IMR-90 (cell line): ENCODE results near the gene DNAJB8. TPM values are rescaled to one million over a fixed set of nuclear protein-coding genes. Genes with fewer than 3 reads are reported as not detected.

Experiments
- ATAC-seq: fragments of 200-7000 bp; cut with Tn5 transposase; 2 replicates; pipeline ENCODE4 v1.9.1; 2020; ENCODE audit warnings: low read depth, mild to moderate bottlenecking, moderate library complexity
- BruUV-seq: library from RNA; stranded (reverse); fragments of 400-500 nt; replicated peaks from 2 replicates; lab custom pipeline; 2021; lab: Mats Ljungman, UMichigan
- CTCF ChIA-PET: fragments of 300-600 bp; formaldehyde crosslinking; extraction: SDS; loops from one replicate; lab custom pipeline; 2021; ENCODE audit warnings: antibody characterized with exemption; lab: Yijun Ruan, JAX
- POLR2A ChIA-PET: fragments of 300-600 bp; sonication (Branson Sonifier 250); formaldehyde crosslinking; loops from one replicate; lab custom pipeline; 2022; ENCODE audit warnings: antibody characterized with exemption; ENCODE audit not compliant: unreplicated experiment; lab: Charles Lee
- DNase-seq: peaks from one replicate; pipeline ENCODE4 v3.0.0; 2013
- H2AFZ ChIP-seq: replicated peaks from 2 replicates; pipeline ENCODE3; 2013; ENCODE audit warnings: low read length, mild to moderate bottlenecking; ENCODE audit not compliant: poor library complexity
- H2AK5ac ChIP-seq: 2 replicates; pipeline ENCODE4 v1.6.1; 2013; ENCODE audit warnings: low read depth, low read length, inconsistent platforms
- H2AK9ac ChIP-seq: replicated peaks from 2 replicates; pipeline ENCODE3; 2013; ENCODE audit warnings: mild to moderate bottlenecking, low read depth, low read length, moderate library complexity; ENCODE audit not compliant: poor library complexity
- H2BK120ac ChIP-seq: 2 replicates; pipeline ENCODE4 v1.6.1; 2013; ENCODE audit warnings: low read depth, low read length, inconsistent platforms
- H2BK15ac ChIP-seq: 3 replicates; pipeline ENCODE4 v1.6.1; 2013; ENCODE audit warnings: low read depth, low read length, inconsistent platforms
- H2BK20ac ChIP-seq: 2 replicates; pipeline ENCODE4 v1.6.1; 2013; ENCODE audit warnings: low read depth, mild to moderate bottlenecking, inconsistent platforms, low read length, moderate library complexity
- H2BK5ac ChIP-seq: 2 replicates; pipeline ENCODE4 v1.6.1; 2013; ENCODE audit warnings: mild to moderate bottlenecking, low read depth, low read length, inconsistent platforms; ENCODE audit not compliant: poor library complexity, severe bottlenecking
- H3K14ac ChIP-seq: replicated peaks from 2 replicates; pipeline ENCODE4 v1.6.1; 2013; ENCODE audit warnings: low read depth, low read length, inconsistent platforms
- H3K18ac ChIP-seq: 2 replicates; pipeline ENCODE4 v1.6.1; 2013; ENCODE audit warnings: low read depth, low read length, control low read depth
- H3K23ac ChIP-seq: 2 replicates; pipeline ENCODE4 v1.6.1; 2013; ENCODE audit warnings: low read depth, low read length, inconsistent platforms
- H3K27ac ChIP-seq: 2 replicates; pipeline ENCODE4 v1.5.1; 2013; ENCODE audit warnings: mild to moderate bottlenecking, control low read depth, low read length; ENCODE audit not compliant: insufficient read depth
- H3K27me3 ChIP-seq: 2 replicates; pipeline ENCODE4 v1.6.1; 2013; ENCODE audit warnings: low read length; ENCODE audit not compliant: control insufficient read depth, insufficient read depth
- H3K36me3 ChIP-seq: 2 replicates; pipeline ENCODE4 v1.6.1; 2013; ENCODE audit warnings: low read length, mixed read lengths; ENCODE audit not compliant: control insufficient read depth, insufficient read depth
- H3K4ac ChIP-seq: 2 replicates; pipeline ENCODE4 v1.6.1; 2013; ENCODE audit warnings: low read depth, low read length, inconsistent platforms
- H3K4me1 ChIP-seq: 2 replicates; pipeline ENCODE4 v1.6.1; 2013; ENCODE audit warnings: low read length, mixed read lengths; ENCODE audit not compliant: control insufficient read depth, insufficient read depth
- H3K4me2 ChIP-seq: 2 replicates; pipeline ENCODE4 v1.6.1; 2013; ENCODE audit warnings: low read depth, mild to moderate bottlenecking, control low read depth, low read length, moderate library complexity
- H3K4me3 ChIP-seq: 2 replicates; pipeline ENCODE4 v1.5.1; 2013; ENCODE audit warnings: low read depth, mild to moderate bottlenecking, control low read depth, low read length, moderate library complexity; ENCODE audit not compliant: insufficient read depth
- H3K56ac ChIP-seq: 2 replicates; pipeline ENCODE4 v1.6.1; 2013; ENCODE audit warnings: low read length, inconsistent platforms; ENCODE audit not compliant: insufficient read depth; ENCODE audit errors: extremely low read depth
- H3K79me1 ChIP-seq, 2 experiments: 2 replicates each; pipeline ENCODE4 v1.6.1; 2013; ENCODE audit warnings: low read length in 2 of 2, inconsistent platforms in 1 of 2, low read depth in 1 of 2
- H3K9ac ChIP-seq: 2 replicates; pipeline ENCODE4 v1.6.1; 2013; ENCODE audit warnings: low read depth, low read length, control low read depth
- H3K9me1 ChIP-seq: 2 replicates; pipeline ENCODE4 v1.6.1; 2013; ENCODE audit warnings: low read length, inconsistent platforms; ENCODE audit not compliant: insufficient read depth
- H3K9me3 ChIP-seq: 2 replicates; pipeline ENCODE4 v1.6.1; 2013; ENCODE audit warnings: low read length; ENCODE audit not compliant: control insufficient read depth, insufficient read depth
- H4K20me1 ChIP-seq: 2 replicates; pipeline ENCODE4 v1.6.1; 2013; ENCODE audit warnings: low read length, inconsistent platforms; ENCODE audit not compliant: insufficient read depth
- H4K5ac ChIP-seq: 2 replicates; pipeline ENCODE4 v1.6.1; 2013; ENCODE audit warnings: mild to moderate bottlenecking, low read depth, low read length, control low read depth
- H4K8ac ChIP-seq, 2 experiments: 2 replicates each; pipeline ENCODE4 v1.6.1; 2013; ENCODE audit warnings: low read depth in 2 of 2, low read length in 2 of 2, control low read depth in 1 of 2, inconsistent platforms in 1 of 2
- H4K91ac ChIP-seq: 2 replicates; pipeline ENCODE4 v1.6.1; 2013; ENCODE audit warnings: low read depth, low read length, inconsistent platforms; ENCODE audit not compliant: insufficient read depth
- BHLHE40 ChIP-seq: fragments of 150-350 bp; IDR thresholded peaks from 2 replicates; pipeline ENCODE4 v1.6.1; 2016; ENCODE audit warnings: mild to moderate bottlenecking, low read depth, low read length
- CHD1 ChIP-seq: IDR thresholded peaks from 2 replicates; pipeline ENCODE4 v1.6.1; 2012; ENCODE audit warnings: low read depth, low read length, improper control_type of control experiment
- MAFK ChIP-seq: IDR thresholded peaks from 2 replicates; pipeline ENCODE4 v1.6.1; 2012; ENCODE audit warnings: low read depth, low read length, improper control_type of control experiment
- MAZ ChIP-seq: IDR thresholded peaks from 2 replicates; pipeline ENCODE4 v1.6.1; 2012; ENCODE audit warnings: low read depth, mild to moderate bottlenecking, low read length, improper control_type of control experiment, moderate library complexity, borderline replicate concordance
- MXI1 ChIP-seq: IDR thresholded peaks from 2 replicates; pipeline ENCODE4 v1.6.1; 2012; ENCODE audit warnings: low read depth, mild to moderate bottlenecking, low read length, moderate library complexity, borderline replicate concordance
- WGBS, 2 experiments: methylation state at CpG; one replicate each; pipeline versions ENCODE4 v1.1.5 to v1.1.7; 2013; ENCODE audit warnings: missing lambda C conversion rate in 2 of 2; ENCODE audit not compliant: insufficient read length in 1 of 2; ENCODE audit errors: extremely low coverage in 2 of 2; 5-methylcytosine and 5-hydroxymethylcytosine counted together
- dilution Hi-C: fragments of 300-500 bp; cut with HindIII; formaldehyde crosslinking; loops from one replicate; pipeline ENCODE4 v1.14.3; 2018; ENCODE audit warnings: low sequenced_read_pairs; ENCODE audit not compliant: unreplicated experiment
- in situ Hi-C: fragments of 300-500 bp; cut with MboI; formaldehyde crosslinking; loops from 3 replicates; pipeline ENCODE4 v1.14.3; 2019; ENCODE audit warnings: low sequenced_read_pairs, inconsistent platforms, mixed read lengths
- intact Hi-C: fragments of 100-400 bp; cut with micrococcal nuclease; formaldehyde crosslinking; loops from 2 replicates; pipeline ENCODE4 v1.10.0; 2022
- polyA plus RNA-seq, 3 experiments: library from polyadenylated mRNA; depleted of rRNA; stranded (reverse); fragments of >200 nt; gene quantifications; 2 replicates each; pipeline ENCODE4 v1.2.3, GENCODE V29; 2012; ENCODE audit warnings: low replicate concordance in 1 of 3
- total RNA-seq: library from RNA; depleted of rRNA; stranded (reverse); fragments of >200 nt; gene quantifications from 2 replicates; pipeline ENCODE4 v1.2.3, GENCODE V29; 2012
- TF ChIP-seq, protein P1 (sequence below): fragments of 150-350 bp; IDR thresholded peaks from 2 replicates; pipeline ENCODE4 v1.6.1; 2017; ENCODE audit warnings: mild to moderate bottlenecking, antibody characterized with exemption, low read length, low read depth

Gene DNAJB8
- total and polyA plus RNA-seq, 2 of the 4 experiments (the other 2 are of a cell fraction) = not detected

DNA sequence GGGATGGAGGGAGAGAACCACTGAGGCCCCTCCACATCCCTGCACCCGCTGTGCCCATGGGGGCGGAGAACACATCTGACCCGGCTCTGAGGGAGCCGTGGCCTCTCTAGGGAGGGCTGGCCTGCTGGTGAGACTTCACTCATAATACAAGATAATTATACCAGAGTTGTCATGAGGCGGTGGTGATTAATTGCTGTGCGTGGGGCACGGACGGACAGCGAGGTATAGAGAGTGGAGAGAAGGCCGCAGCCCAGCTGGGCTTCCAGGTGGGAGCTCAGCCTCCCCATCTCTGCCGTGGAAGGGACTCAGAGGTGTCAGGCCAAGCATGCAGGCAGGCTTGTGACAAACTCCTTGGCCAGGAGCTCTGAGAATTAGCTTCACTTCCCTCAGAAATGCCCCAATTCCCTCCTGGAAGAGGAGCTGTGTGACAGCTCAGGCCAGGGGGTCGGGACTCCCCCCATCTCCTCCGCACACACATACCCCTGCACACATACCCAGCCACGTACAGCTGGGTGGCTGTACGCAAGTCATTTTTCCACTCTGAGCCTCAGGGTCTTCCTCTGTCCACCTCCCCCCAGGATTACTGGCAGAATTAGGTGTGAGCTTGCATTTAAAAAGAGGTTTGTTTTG is 32.3 kb upstream of the DNAJB8 start:
- no peak overlapping the region for H2BK120ac ChIP-seq
- dilution Hi-C loops (no loop called here), in situ Hi-C loops (no loop called here), intact Hi-C loops (loop anchor here (1.0 to 5.0 kb wide), 2 partner anchors 108 to 328 kb away; no protein-coding TSS in a partner anchor)
- no peak overlapping the region for H3K4ac ChIP-seq
- H4K8ac ChIP-seq = no peak overlapping the region
- H3K23ac ChIP-seq = no peak overlapping the region
- H2AK5ac ChIP-seq = no peak overlapping the region
- TF ChIP-seq CHD1 (no peak), MAZ (no peak), MAFK (no peak), BHLHE40 (no peak), MXI1 (no peak)
- TF ChIP-seq, protein P1, sequence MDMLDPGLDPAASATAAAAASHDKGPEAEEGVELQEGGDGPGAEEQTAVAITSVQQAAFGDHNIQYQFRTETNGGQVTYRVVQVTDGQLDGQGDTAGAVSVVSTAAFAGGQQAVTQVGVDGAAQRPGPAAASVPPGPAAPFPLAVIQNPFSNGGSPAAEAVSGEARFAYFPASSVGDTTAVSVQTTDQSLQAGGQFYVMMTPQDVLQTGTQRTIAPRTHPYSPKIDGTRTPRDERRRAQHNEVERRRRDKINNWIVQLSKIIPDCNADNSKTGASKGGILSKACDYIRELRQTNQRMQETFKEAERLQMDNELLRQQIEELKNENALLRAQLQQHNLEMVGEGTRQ = no peak
- no peak overlapping the region for H3K18ac ChIP-seq
- no peak overlapping the region for H2BK15ac ChIP-seq
- peaks cover 3 to 5% of the 10 kb centered on the region in 2 experiments; a peak in 1 of 4 replicates for H3K79me1 ChIP-seq
- no peak overlapping the region for H4K5ac ChIP-seq
- no peak for DNase-seq
- H3K56ac ChIP-seq = no peak overlapping the region
- H3K4me3 ChIP-seq = no peak overlapping the region
- peaks cover 8% of the 10 kb centered on the region for H4K20me1 ChIP-seq
- no peak overlapping the region for H3K27ac ChIP-seq
- ChIA-PET CTCF (interaction anchor here (0.5 kb wide), 1 partner anchor 82 kb away, joined by 5 read pairs; no protein-coding TSS in a partner anchor), POLR2A (no interaction called here)
- H2AFZ ChIP-seq = no peak overlapping the region
- peaks cover 5% of the 10 kb centered on the region for H3K4me1 ChIP-seq
- no peak overlapping the region for H2AK9ac ChIP-seq
- no peak overlapping the region for H2BK20ac ChIP-seq
- 0 out of 2 replicates have a peak, but pooled peaks cover 4% of the 10 kb centered on the region for H3K9me1 ChIP-seq
- no peaks in the 10 kb centered on the region; the same call in 1 of the 2 replicates for H3K9me3 ChIP-seq
- peaks cover 24% of the 10 kb centered on the region for H3K27me3 ChIP-seq
- BruUV-seq = no TSS peak
- WGBS, 2 experiments = 50% methylated on average over 1 of the region's 15 CpGs; no CpG with 5 or more reads in 1 of the 2 experiments
- no peak overlapping the region for H4K91ac ChIP-seq
- no peak overlapping the region for H3K9ac ChIP-seq
- no peaks in the 10 kb centered on the region for H3K36me3 ChIP-seq
- H3K14ac ChIP-seq = no peak overlapping the region
- ATAC-seq = no peak
- no peak overlapping the region for H2BK5ac ChIP-seq
- H3K4me2 ChIP-seq = no peak overlapping the region
